Inflammatory macrophage treated with lipopolysaccharide for 1 hour (primary cell): ENCODE data around the gene CACNB3.
A peak's percentile ranks its signal among the peaks of the same experiment; 100 is the strongest.
"Not testable (repeated sequence)": the region's sequence is repeated elsewhere in the genome, so short reads cannot be mapped to it uniquely, and the experiment has no call there.

Source experiments
- DNase-seq, 2 donors: peaks; one replicate each; pipeline ENCODE4 v3.0.0-alpha.2; 2020 to 2022

The CACNB3 gene

GRCh38 chr12:48857278-48857994 lies 39.1 kb downstream of the CACNB3 start:
- DNase-seq, result no peak

GRCh38 chr12:48858043-48858442 lies 39.7 kb downstream of the CACNB3 start:
- DNase-seq, result no peak

- no peak for DNase-seq
Observed at GRCh38 chr12:48859607-48860006, 41.3 kb downstream of the CACNB3 start.

GRCh38 chr12:48860236-48860635 lies 41.9 kb downstream of the CACNB3 start:
- not testable (repeated sequence) for DNase-seq

- no peak for DNase-seq
Observed at GRCh38 chr12:48861111-48861510, 42.8 kb downstream of the CACNB3 start.

- DNase-seq, result no peak
Observed at GRCh38 chr12:48862760-48863159, 44.5 kb downstream of the CACNB3 start.

GRCh38 chr12:48863291-48863690 lies 45.0 kb downstream of the CACNB3 start:
- no peak for DNase-seq

- peak; percentile 96 to 97 for DNase-seq
Observed at GRCh38 chr12:48865281-48866051, 47.2 kb downstream of the CACNB3 start, which contains the start of gene RND1. TSS of gene RND1 (minus strand) at chr12:48865870. CDS start at chr12:48865767, 103 bp downstream.

- DNase-seq, result no peak
Observed at GRCh38 chr12:48866052-48866711, 47.9 kb downstream of the CACNB3 start.

- DNase-seq, result no peak
Observed at GRCh38 chr12:48868451-48868850, 50.2 kb downstream of the CACNB3 start.

GRCh38 chr12:48869191-48869590 lies 50.9 kb downstream of the CACNB3 start:
- no peak for DNase-seq

- no peak for DNase-seq
Observed at GRCh38 chr12:48873096-48873495, 54.8 kb downstream of the CACNB3 start.

GRCh38 chr12:48873534-48873933 lies 55.2 kb downstream of the CACNB3 start:
- DNase-seq, result not testable (repeated sequence)

- DNase-seq, result no peak
Observed at GRCh38 chr12:48875944-48876515, 57.7 kb downstream of the CACNB3 start.
